Astrocyte (in vitro differentiated cells and primary cell): ENCODE measurements around the gene STRBP. TPM values are rescaled to one million over a fixed set of nuclear protein-coding genes. Genes with fewer than 3 reads are reported as not detected.
"Not testable (repeated sequence)": the region's sequence is repeated elsewhere in the genome, so short reads cannot be mapped to it uniquely, and the experiment has no call there.

ENCODE experiments used
- DNase-seq: peaks from one replicate; pipeline ENCODE4 v3.0.0-alpha.2; 2010; ENCODE audit warnings: low read depth
- FAIRE-seq: peaks from 2 replicates; lab custom pipeline; 2011; peaks lifted over from hg19 to GRCh38; lab: Jason Lieb, UNC
- H2AFZ ChIP-seq: 2 replicates; pipeline ENCODE4 v1.6.0; 2012; ENCODE audit warnings: low read depth, low read length, inconsistent platforms
- H3K27ac ChIP-seq: 2 replicates; pipeline ENCODE4 v1.5.1; 2011; ENCODE audit warnings: low read depth, low read length, inconsistent platforms
- H3K27me3 ChIP-seq: 2 replicates; pipeline ENCODE4 v1.6.0; 2011; ENCODE audit warnings: low read length, inconsistent platforms; ENCODE audit not compliant: insufficient read depth
- H3K36me3 ChIP-seq: 2 replicates; pipeline ENCODE4 v1.5.1; 2011; ENCODE audit warnings: low read length, inconsistent platforms; ENCODE audit not compliant: insufficient read depth
- H3K4me1 ChIP-seq: 2 replicates; pipeline ENCODE4 v1.5.1; 2011; ENCODE audit warnings: low read length, inconsistent platforms; ENCODE audit not compliant: insufficient read depth
- H3K4me2 ChIP-seq: 2 replicates; pipeline ENCODE4 v1.6.0; 2012; ENCODE audit warnings: low read length, inconsistent platforms
- H3K4me3 ChIP-seq: 2 replicates; pipeline ENCODE4 v1.5.1; 2011; ENCODE audit warnings: low read depth, mild to moderate bottlenecking, low read length, inconsistent platforms; ENCODE audit not compliant: insufficient read depth
- H3K79me2 ChIP-seq: 2 replicates; pipeline ENCODE4 v1.6.0; 2012; ENCODE audit warnings: mild to moderate bottlenecking, low read length, inconsistent platforms; ENCODE audit not compliant: insufficient read depth
- H3K9ac ChIP-seq: 2 replicates; pipeline ENCODE4 v1.6.0; 2012; ENCODE audit warnings: mild to moderate bottlenecking, low read length, inconsistent platforms
- H3K9me3 ChIP-seq: 2 replicates; pipeline ENCODE4 v1.5.1; 2012; ENCODE audit warnings: low read depth, mild to moderate bottlenecking, low read length, inconsistent platforms; ENCODE audit not compliant: insufficient read depth
- H4K20me1 ChIP-seq: 2 replicates; pipeline ENCODE4 v1.6.0; 2012; ENCODE audit warnings: low read length, inconsistent platforms; ENCODE audit not compliant: insufficient read depth
- H3K27ac Mint-ChIP-seq: one replicate; pipeline ENCODE4 v1.8.0; 2021; ENCODE audit warnings: mild to moderate bottlenecking, mixed read lengths; ENCODE audit not compliant: unreplicated experiment
- H3K27me3 Mint-ChIP-seq: one replicate; pipeline ENCODE4 v1.8.0; 2021; ENCODE audit warnings: low read depth, mixed read lengths; ENCODE audit not compliant: unreplicated experiment
- H3K36me3 Mint-ChIP-seq: one replicate; pipeline ENCODE4 v1.8.0; 2021; ENCODE audit warnings: low read depth, mixed read lengths; ENCODE audit not compliant: unreplicated experiment
- H3K4me1 Mint-ChIP-seq: one replicate; pipeline ENCODE4 v1.8.0; 2021; ENCODE audit warnings: low read depth, mixed read lengths; ENCODE audit not compliant: unreplicated experiment
- H3K4me3 Mint-ChIP-seq: one replicate; pipeline ENCODE4 v1.8.0; 2021; ENCODE audit warnings: mild to moderate bottlenecking, moderate library complexity, mixed read lengths; ENCODE audit not compliant: unreplicated experiment
- H3K9me3 Mint-ChIP-seq: one replicate; pipeline ENCODE4 v1.8.0; 2021; ENCODE audit warnings: mild to moderate bottlenecking, mixed read lengths; ENCODE audit not compliant: unreplicated experiment
- EZH2 ChIP-seq: IDR thresholded peaks from 2 replicates; pipeline ENCODE4 v1.6.1; 2012; ENCODE audit warnings: mild to moderate bottlenecking, low read length, inconsistent platforms; ENCODE audit not compliant: insufficient read depth
- total RNA-seq: library from RNA; stranded (reverse); gene quantifications from 2 replicates; pipeline ENCODE4 v1.2.1, GENCODE V29; 2021
- TF ChIP-seq, protein P1 (sequence below): IDR thresholded peaks from 2 replicates; pipeline ENCODE4 v1.5.1; 2011; ENCODE audit warnings: low read depth, mild to moderate bottlenecking, inconsistent platforms, low read length, moderate library complexity; ENCODE audit not compliant: insufficient read depth

The STRBP gene
- total RNA-seq, 1 donor from 2014 or later, result 13.1 TPM

DNA sequence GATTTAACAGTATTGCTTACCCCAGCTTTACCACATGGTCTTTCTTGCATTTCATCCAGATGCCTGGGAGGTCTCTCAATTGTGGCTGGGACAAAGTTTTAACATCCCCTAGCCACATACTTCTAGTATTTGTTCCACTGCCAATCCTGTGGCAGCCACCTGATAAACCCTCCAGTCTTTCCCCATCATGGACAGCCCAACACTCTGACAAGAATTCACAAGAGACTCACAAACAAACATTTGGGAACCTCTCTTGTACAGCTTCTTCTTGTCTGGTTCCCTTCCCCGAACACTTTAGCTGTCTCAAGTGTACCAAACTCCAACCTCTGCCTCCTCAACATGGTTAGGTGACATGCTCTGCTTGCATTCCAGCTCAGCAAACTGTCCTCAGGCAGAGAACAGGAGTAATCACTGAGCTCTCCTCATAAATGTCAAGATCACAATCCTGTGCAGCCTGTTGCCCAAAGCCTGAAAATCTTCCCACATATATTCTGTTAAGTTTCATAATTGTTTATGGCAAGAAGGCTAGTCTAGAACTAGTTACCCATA, 59.7 kb downstream of the STRBP start:
- no peak overlapping the region for H2AFZ ChIP-seq
- no peaks in the 10 kb centered on the region for H4K20me1 ChIP-seq
- no peak overlapping the region for H3K4me3 ChIP-seq
- no peak for DNase-seq
- no peaks in the 10 kb centered on the region for H3K27me3 ChIP-seq
- H3K36me3 ChIP-seq, result no peaks in the 10 kb centered on the region
- H3K9ac ChIP-seq, result no peak overlapping the region
- Mint-ChIP-seq H3K4me1 (no peaks in the 10 kb centered on the region), H3K27me3 (no peaks in the 10 kb centered on the region), H3K4me3 (no peak overlapping the region), H3K27ac (no peak overlapping the region), H3K36me3 (no peaks in the 10 kb centered on the region), H3K9me3 (no peaks in the 10 kb centered on the region)
- no peak overlapping the region for H3K4me2 ChIP-seq
- H3K4me1 ChIP-seq, result no peaks in the 10 kb centered on the region
- FAIRE-seq, result no peak
- no peak overlapping the region for H3K27ac ChIP-seq
- no peaks in the 10 kb centered on the region for H3K9me3 ChIP-seq
- no peaks in the 10 kb centered on the region for H3K79me2 ChIP-seq
- no peak for TF ChIP-seq EZH2
- TF ChIP-seq, protein P1, sequence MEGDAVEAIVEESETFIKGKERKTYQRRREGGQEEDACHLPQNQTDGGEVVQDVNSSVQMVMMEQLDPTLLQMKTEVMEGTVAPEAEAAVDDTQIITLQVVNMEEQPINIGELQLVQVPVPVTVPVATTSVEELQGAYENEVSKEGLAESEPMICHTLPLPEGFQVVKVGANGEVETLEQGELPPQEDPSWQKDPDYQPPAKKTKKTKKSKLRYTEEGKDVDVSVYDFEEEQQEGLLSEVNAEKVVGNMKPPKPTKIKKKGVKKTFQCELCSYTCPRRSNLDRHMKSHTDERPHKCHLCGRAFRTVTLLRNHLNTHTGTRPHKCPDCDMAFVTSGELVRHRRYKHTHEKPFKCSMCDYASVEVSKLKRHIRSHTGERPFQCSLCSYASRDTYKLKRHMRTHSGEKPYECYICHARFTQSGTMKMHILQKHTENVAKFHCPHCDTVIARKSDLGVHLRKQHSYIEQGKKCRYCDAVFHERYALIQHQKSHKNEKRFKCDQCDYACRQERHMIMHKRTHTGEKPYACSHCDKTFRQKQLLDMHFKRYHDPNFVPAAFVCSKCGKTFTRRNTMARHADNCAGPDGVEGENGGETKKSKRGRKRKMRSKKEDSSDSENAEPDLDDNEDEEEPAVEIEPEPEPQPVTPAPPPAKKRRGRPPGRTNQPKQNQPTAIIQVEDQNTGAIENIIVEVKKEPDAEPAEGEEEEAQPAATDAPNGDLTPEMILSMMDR, result no peak

- no peak overlapping the region for H3K4me3 ChIP-seq
- H3K27me3 ChIP-seq, result no peaks in the 10 kb centered on the region
- H3K9ac ChIP-seq, result no peak overlapping the region
- Mint-ChIP-seq H3K4me1 (no peaks in the 10 kb centered on the region), H3K4me3 (no peak overlapping the region), H3K27ac (no peak overlapping the region), H3K36me3 (peaks cover 2% of the 10 kb centered on the region), H3K27me3 (no peaks in the 10 kb centered on the region), H3K9me3 (no peaks in the 10 kb centered on the region)
- H3K4me1 ChIP-seq, result no peaks in the 10 kb centered on the region
- no peaks in the 10 kb centered on the region for H3K9me3 ChIP-seq
- no peak for DNase-seq
- no peak overlapping the region for H3K27ac ChIP-seq
- no peak for FAIRE-seq
- TF ChIP-seq, protein P1, result no peak
- TF ChIP-seq EZH2, result no peak
- H4K20me1 ChIP-seq, result no peaks in the 10 kb centered on the region
- H3K4me2 ChIP-seq, result no peak overlapping the region
- no peaks in the 10 kb centered on the region for H3K36me3 ChIP-seq
- no peaks in the 10 kb centered on the region for H3K79me2 ChIP-seq
- no peak overlapping the region for H2AFZ ChIP-seq
Observed at GRCh38 chr9:123206065-123206464, 62.3 kb downstream of the STRBP start.

GRCh38 chr9:123201083-123201482, 67.3 kb downstream of the STRBP start:
- Histone ChIP-seq H3K4me1 (no peaks in the 10 kb centered on the region), H3K79me2 (no peaks in the 10 kb centered on the region), H4K20me1 (no peaks in the 10 kb centered on the region), H3K4me2 (no peak overlapping the region), H3K36me3 (no peaks in the 10 kb centered on the region), H3K9me3 (no peaks in the 10 kb centered on the region), H3K27ac (no peak overlapping the region), H2AFZ (no peak overlapping the region), H3K9ac (no peak overlapping the region), H3K27me3 (no peaks in the 10 kb centered on the region), H3K4me3 (no peak overlapping the region)
- no peak for DNase-seq
- Mint-ChIP-seq H3K27ac (no peak overlapping the region), H3K36me3 (peaks cover 2% of the 10 kb centered on the region), H3K4me3 (no peak overlapping the region), H3K27me3 (no peaks in the 10 kb centered on the region), H3K4me1 (no peaks in the 10 kb centered on the region), H3K9me3 (no peaks in the 10 kb centered on the region)
- TF ChIP-seq, protein P1, result no peak
- TF ChIP-seq EZH2, result no peak
- no peak for FAIRE-seq

DNA sequence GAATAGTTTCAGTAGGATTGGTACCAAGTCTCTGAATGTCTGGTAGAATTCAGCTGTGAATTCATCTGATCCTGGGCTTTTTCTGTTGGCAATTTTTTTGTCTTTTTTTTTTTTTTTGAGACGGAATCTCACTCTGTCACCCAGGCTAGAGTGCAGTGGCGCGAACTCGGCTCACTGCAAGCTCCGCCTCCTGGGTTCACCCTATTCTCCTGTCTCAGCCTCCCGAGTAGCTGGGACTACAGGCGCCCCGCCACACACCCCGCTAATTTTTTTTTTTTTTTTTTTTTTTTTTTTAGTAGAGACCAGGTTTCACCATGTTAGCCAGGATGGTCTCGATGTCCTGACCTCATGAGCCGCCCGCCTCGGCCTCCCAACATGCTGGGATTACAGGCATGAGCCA, 67.9 kb downstream of the STRBP start:
- H3K27ac ChIP-seq, H3K27ac Mint-ChIP-seq, H3K4me1 ChIP-seq, H3K9me3 ChIP-seq, H3K4me3 ChIP-seq, H3K36me3 ChIP-seq, H3K9ac ChIP-seq, H4K20me1 ChIP-seq, H3K9me3 Mint-ChIP-seq, H2AFZ ChIP-seq, H3K27me3 ChIP-seq, H3K36me3 Mint-ChIP-seq, H3K4me2 ChIP-seq, H3K4me1 Mint-ChIP-seq, DNase-seq, H3K27me3 Mint-ChIP-seq, FAIRE-seq, H3K79me2 ChIP-seq, H3K4me3 Mint-ChIP-seq: not testable (repeated sequence)
